Mucosa of descending colon (tissue), 3 donors: Measurements from ENCODE around the gene VAV3. TPM values are rescaled to one million over a fixed set of nuclear protein-coding genes. Genes with fewer than 3 reads are reported as not detected.

Experiments used
- ATAC-seq: fragments of 200-7000 bp; cut with Tn5 transposase; one replicate; pipeline ENCODE4 v1.9.1; 2020; ENCODE audit warnings: mild to moderate bottlenecking, moderate library complexity
- DNase-seq, 3 donors: peaks; one replicate each; pipeline ENCODE4 v3.0.0-alpha.2; 2020
- H3K36me3 ChIP-seq: fragments of 200-600 bp; one replicate; pipeline ENCODE4 v1.8.0; 2021; ENCODE audit warnings: low read depth, mild to moderate bottlenecking
- H3K4me1 ChIP-seq: fragments of 200-600 bp; one replicate; pipeline ENCODE4 v1.8.0; 2021; ENCODE audit warnings: low read depth, mild to moderate bottlenecking
- H3K4me3 ChIP-seq: fragments of 200-600 bp; one replicate; pipeline ENCODE4 v1.8.0; 2021; ENCODE audit warnings: mild to moderate bottlenecking
- H3K9me3 ChIP-seq: fragments of 200-600 bp; one replicate; pipeline ENCODE4 v1.8.0; 2021; ENCODE audit warnings: mild to moderate bottlenecking
- CTCF ChIP-seq: fragments of 200-600 bp; IDR thresholded peaks from one replicate; pipeline ENCODE4 v1.8.0; 2022; ENCODE audit warnings: antibody characterized with exemption, mild to moderate bottlenecking
- intact Hi-C, 2 donors: fragments of 100-400 bp; cut with DNase I in 1 of 2; cut with micrococcal nuclease in 1 of 2; formaldehyde crosslinking; loops; one replicate each; pipeline versions ENCODE4 v1.11.0 to v1.11.1; 2022; cut with DNase I, micrococcal nuclease
- total RNA-seq, 3 donors: library from RNA; stranded (reverse); fragmentation: NEBNext Ultra II Directional in 2 of 3; extraction: Animal tissue kit (Norgen Biotek cat#: 25700) in 2 of 3; gene quantifications; one replicate each; pipeline versions ENCODE4 v1.2.1 to v1.2.4, GENCODE V29; 2021 to 2023
- donor health status: DM: no; HTN: no; CAD: no; lungs with moderate emphysema.
- donor health status: DM: no; HTN: no; CAD: no.
- donor health status: DM: no; HTN: yes; CAD: no.

The VAV3 gene
- total RNA-seq, 3 donors from 2014 or later = 41.3 to 142 (median 101) TPM

- DNase-seq (no peak), ATAC-seq (no peak)
- Histone ChIP-seq H3K4me3 (no peak overlapping the region), H3K9me3 (no peaks in the 10 kb centered on the region), H3K36me3 (no peaks in the 10 kb centered on the region), H3K4me1 (no peaks in the 10 kb centered on the region)
- intact Hi-C loops = no loop called here
- no peak for TF ChIP-seq CTCF
Measured at GRCh38 chr1:107874221-107874620, 90.8 kb downstream of the VAV3 start.

GRCh38 chr1:107871687-107872395, 93.1 kb downstream of the VAV3 start:
- no peak for ATAC-seq
- intact Hi-C loops = no loop called here
- no peak for DNase-seq
- no peaks in the 10 kb centered on the region for H3K4me1 ChIP-seq
- no peak for TF ChIP-seq CTCF
- no peaks in the 10 kb centered on the region for H3K9me3 ChIP-seq
- no peak overlapping the region for H3K4me3 ChIP-seq
- H3K36me3 ChIP-seq = no peaks in the 10 kb centered on the region

DNA sequence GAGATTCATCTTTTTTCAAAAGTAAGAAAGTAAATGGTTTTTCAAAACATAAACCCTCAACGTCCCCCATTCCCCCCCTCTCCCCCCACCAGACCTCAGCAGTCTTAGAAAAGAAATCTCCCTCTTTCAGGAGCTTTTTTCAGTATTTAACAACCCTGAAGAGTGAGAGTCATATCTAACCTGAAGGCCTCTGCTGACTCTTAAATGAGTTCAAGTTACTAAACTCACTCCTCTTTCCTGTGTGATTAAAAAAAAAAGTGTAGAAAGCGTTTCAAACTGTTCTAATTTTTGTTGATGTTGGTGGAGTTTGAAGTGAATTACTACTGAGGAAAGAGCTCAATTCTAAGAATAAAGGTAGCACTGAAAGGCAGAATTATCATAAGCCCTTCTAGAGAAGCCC, 93.7 kb downstream of the VAV3 start:
- no peak for ATAC-seq
- intact Hi-C loops = no loop called here
- Histone ChIP-seq H3K4me1 (no peaks in the 10 kb centered on the region), H3K36me3 (no peaks in the 10 kb centered on the region), H3K4me3 (no peak overlapping the region), H3K9me3 (no peaks in the 10 kb centered on the region)
- DNase-seq = no peak
- TF ChIP-seq CTCF = no peak

- Histone ChIP-seq H3K4me3 (no peak overlapping the region), H3K36me3 (no peaks in the 10 kb centered on the region), H3K9me3 (no peaks in the 10 kb centered on the region), H3K4me1 (no peaks in the 10 kb centered on the region)
- TF ChIP-seq CTCF = no peak
- ATAC-seq (no peak), DNase-seq (no peak)
- intact Hi-C loops = no loop called here
Measured at GRCh38 chr1:107870696-107871095, 94.3 kb downstream of the VAV3 start.

- Histone ChIP-seq H3K9me3 (no peaks in the 10 kb centered on the region), H3K36me3 (no peaks in the 10 kb centered on the region), H3K4me1 (no peaks in the 10 kb centered on the region), H3K4me3 (no peak overlapping the region)
- ATAC-seq = no peak
- DNase-seq = no peak
- intact Hi-C loops = no loop called here
- TF ChIP-seq CTCF = no peak
Measured at GRCh38 chr1:107867897-107868296, 97.1 kb downstream of the VAV3 start.

DNA sequence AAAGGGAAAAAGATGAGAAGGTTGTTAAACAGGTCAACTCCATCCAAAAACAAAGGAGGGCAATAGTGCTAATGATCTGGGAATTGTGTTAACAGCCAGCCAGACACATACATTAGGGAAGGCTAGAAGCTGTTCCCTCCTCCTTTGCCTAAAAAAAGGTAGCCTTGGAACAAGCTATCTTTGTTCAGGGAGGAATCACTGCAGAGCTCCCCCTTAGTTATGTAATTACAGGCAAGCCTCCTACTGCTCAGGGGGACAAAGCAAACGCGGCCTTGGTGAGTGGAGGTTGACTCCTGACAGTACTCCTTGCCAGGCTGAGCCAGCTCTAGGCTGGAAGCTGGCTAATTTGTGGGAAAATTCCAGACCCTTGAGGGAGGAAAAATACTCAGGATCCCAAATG, 97.6 kb downstream of the VAV3 start:
- DNase-seq (no peak), ATAC-seq (no peak)
- no peaks in the 10 kb centered on the region for H3K36me3 ChIP-seq
- H3K9me3 ChIP-seq = no peaks in the 10 kb centered on the region
- H3K4me1 ChIP-seq = no peaks in the 10 kb centered on the region
- intact Hi-C loops = no loop called here
- no peak overlapping the region for H3K4me3 ChIP-seq
- TF ChIP-seq CTCF = no peak
